NCI-H2196 treated with DMSO at 0.1 percent for 48 hours (cell line): Measurements from ENCODE around the gene SBK2.
"Not testable (repeated sequence)": the region's sequence is repeated elsewhere in the genome, so short reads cannot be mapped to it uniquely, and the experiment has no call there.

Source experiments
- DNase-seq: peaks from one replicate; lab custom pipeline; 2025; ENCODE audit not compliant: unreplicated experiment; lab: John Stamatoyannopoulos, UW

The SBK2 gene

DNA sequence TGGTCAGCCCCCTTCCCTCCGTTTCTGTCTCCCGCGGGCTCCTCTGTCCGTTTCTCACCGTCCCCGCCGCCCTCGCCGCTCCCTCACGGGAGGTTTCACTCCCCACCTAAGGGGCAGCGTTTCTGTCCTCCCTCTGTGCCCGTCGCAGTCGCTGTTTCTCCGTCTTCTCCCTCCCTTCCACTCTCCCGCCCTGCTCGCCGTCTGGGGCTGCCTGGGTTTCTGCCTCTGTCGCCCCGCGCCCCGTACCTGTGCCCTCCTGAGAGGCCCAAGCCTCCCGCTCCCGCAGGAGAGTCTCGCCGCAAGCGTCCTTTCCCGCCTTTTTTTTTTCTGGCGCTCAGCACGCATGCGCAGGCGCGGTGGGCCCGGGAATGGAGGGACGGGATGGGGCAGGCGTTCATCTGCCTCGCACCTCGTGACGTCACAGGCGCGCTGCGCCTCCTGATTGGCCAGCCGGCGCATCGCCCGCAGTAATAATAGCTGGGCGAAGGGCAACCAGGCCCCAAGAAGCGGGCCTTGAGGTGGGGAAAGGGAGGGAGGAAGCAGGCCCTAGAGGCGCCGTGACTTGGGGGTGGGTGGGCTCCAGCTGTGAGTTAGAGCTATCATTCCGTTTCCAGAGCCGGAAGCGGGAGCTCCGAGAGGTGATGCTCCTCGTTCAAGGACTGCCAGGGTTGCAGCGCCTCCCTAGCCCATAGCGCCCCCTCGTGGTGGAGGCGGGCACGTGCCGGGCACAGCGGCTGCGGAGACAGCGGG lies 33.3 kb downstream of the SBK2 start:
- peak; percentile 87 for DNase-seq

DNA sequence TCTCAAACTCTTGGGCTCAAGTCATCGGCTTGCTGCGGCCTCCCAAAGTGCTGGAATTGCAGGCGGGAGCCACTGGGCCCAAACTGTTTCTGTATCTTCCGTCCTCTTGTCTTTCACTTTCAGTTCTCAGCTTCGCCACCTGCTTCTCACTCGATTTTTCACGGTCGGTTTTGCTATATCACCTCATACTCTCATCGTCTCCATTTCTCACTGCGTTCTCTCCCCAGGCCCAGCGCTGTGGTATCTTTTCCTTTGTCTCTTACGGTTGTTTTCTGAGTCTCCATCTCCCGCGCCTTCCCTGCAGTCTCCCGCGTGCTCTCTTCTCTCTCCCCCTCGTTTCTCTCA lies 33.8 kb downstream of the SBK2 start:
- no peak for DNase-seq

DNA sequence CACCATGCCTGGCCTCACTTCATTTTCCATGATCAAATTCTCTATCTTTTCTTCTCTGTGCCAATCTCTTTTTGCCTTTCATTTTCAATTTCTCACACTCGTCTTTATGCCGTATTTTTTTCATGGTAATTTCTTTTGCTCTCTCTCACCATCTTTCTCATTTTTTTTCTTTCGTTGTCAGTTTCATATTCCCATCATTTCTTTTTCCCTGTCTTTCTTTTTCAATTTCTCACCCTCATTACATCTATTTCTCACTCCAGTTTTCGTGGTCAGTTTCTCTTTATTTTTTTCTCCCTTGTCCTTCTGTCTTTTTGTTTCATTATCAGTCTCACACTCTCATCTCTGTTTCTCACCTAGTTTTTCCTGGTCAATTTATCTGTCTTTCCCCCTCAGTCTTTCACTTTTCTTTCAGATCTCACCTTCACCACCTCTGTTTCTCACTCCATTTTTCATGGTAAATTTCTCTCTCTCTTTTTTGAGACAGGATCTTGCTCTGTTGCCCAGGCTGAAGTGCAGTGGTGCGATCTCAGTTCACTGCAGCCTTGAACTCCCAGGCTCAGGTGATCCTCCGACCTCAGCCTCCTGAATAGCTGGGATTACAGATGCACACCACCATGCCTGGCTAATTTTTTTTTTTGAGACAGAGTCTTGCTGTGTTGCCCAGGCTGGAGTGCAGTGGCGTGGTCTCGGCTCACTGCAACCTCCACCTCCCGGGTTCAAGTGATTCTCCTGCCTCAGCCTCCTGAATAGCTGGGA lies 34.6 kb downstream of the SBK2 start:
- DNase-seq, result no peak

- no peak for DNase-seq
These were observed 36.5 kb downstream of the SBK2 start for GRCh38 chr19:55500368-55500952.

- DNase-seq, result no peak
These were observed 38.6 kb downstream of the SBK2 start for GRCh38 chr19:55498246-55498840.

DNA sequence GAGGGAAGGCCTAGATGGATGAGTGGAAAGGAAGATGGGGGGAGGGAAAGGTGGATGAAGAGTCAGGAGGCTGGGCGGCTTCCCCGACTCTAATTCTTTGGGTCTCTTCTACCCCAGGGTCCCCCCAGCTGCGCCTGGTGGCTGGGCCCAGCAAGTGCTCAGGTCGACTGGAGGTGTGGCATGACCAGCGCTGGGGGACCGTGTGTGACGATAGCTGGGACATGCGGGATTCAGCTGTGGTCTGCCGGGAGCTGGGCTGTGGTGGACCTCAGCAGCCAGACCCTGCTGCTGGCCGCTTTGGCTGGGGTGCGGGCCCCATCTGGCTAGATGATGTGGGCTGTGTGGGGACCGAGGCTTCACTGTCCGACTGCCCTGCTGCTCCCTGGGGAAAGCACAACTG lies 39.2 kb downstream of the SBK2 start:
- no peak for DNase-seq

GRCh38 chr19:55496820-55497219 lies 40.1 kb downstream of the SBK2 start:
- not testable (repeated sequence) for DNase-seq

- DNase-seq, result no peak
These were observed 41.1 kb downstream of the SBK2 start for GRCh38 chr19:55495646-55496349.

- no peak for DNase-seq
These were observed 42.7 kb downstream of the SBK2 start for GRCh38 chr19:55494172-55494761.

DNA sequence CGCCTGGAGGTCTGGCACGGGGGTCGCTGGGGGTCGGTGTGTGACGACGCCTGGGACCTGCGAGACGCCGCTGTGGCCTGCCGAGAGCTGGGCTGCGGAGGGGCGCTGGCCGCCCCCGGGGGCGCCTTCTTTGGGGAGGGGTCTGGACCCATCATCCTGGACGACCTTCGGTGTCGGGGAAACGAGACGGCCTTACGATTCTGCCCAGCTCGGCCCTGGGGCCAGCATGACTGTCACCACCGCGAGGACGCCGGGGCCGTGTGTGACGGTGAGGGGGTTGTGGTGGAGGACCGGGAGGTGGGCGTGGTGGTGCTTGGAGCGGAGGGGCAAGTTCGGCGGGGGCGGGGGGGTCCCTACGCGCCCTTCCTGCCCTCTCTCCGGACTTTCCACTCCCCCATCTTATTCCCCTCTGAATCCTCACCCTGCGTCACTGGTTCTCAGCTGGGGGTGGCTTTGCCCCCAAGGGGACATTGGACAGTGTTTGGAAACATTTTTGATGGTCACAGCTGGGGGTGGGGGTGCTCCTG lies 43.2 kb downstream of the SBK2 start:
- DNase-seq, result no peak

- DNase-seq, result no peak
These were observed 43.8 kb downstream of the SBK2 start for GRCh38 chr19:55493052-55493644.

GRCh38 chr19:55492362-55492944 lies 44.5 kb downstream of the SBK2 start:
- peak; percentile 78 for DNase-seq

DNA sequence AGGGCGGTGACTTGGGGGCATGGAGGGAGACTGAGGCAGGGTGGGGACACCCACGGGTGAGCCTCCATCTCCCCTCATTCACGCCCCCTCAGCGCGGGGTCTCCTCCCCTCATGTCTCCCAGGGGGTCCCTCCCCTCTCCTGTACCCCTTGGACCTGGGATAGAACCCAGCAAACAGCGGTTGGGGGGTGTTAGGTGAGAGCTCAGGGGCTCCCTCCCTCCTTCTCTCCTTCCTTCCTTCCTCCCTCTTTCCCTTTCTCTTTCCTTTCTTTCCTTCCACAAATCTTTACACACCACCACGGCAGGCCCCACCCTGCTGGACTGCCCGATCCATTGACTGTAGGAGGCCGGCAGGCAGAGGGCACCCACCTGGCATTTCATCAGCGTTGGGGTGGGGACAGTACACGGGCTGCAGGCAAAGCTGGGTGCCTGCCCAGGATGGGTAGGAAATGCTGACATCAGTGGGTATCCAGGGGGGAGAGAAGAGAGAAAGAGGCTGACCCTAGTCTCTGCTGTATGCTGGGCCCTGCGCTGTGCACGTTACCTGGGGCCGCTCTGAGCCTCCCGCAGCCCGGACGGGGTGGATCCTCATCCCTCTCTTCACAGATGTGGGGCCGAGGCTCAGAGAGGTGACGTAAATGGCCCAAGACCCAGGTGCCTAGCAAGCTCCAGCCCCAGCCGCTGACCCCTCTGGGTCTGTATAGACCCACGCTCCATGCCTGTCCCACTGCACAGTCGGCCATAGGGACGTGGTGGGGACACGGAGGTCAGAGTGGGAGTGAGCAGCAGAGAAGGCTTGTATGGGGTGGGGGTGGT lies 45.2 kb downstream of the SBK2 start:
- no peak for DNase-seq

GRCh38 chr19:55490478-55491432 lies 46.2 kb downstream of the SBK2 start:
- no peak for DNase-seq

GRCh38 chr19:55489711-55490477 lies 47.0 kb downstream of the SBK2 start:
- DNase-seq, result no peak

- DNase-seq, result no peak
These were observed 47.8 kb downstream of the SBK2 start for GRCh38 chr19:55488986-55489710.
